Stimulated activated naive CD8-positive, alpha-beta T cell treated with anti-CD3 and anti-CD28 coated beads, Interleukin-15, amount 100 ng/mL, for 72 hours (primary cell): ENCODE measurements around the gene LRRC26.
A peak's percentile ranks its signal among the peaks of the same experiment; 100 is the strongest.

Source experiments
- ATAC-seq: fragments of 150-1000 bp; cut with Tn5 transposase; 2 replicates; pipeline ENCODE4 v1.10.0; 2021; ENCODE audit warnings: mild to moderate bottlenecking, moderate library complexity
- DNase-seq, 2 donors: peaks; one replicate each; pipeline ENCODE4 v3.0.0; 2021 to 2022
- H3K27ac Mint-ChIP-seq, 2 donors: one replicate each; pipeline ENCODE4 v1.8.0; 2022; ENCODE audit warnings: mild to moderate bottlenecking in 2 of 2, mixed read lengths in 2 of 2, moderate library complexity in 2 of 2
- H3K27me3 Mint-ChIP-seq: one replicate; pipeline ENCODE4 v1.8.0; 2022; ENCODE audit warnings: mixed read lengths
- H3K4me1 Mint-ChIP-seq: one replicate; pipeline ENCODE4 v1.8.0; 2022; ENCODE audit warnings: mild to moderate bottlenecking, mixed read lengths
- H3K4me3 Mint-ChIP-seq, 2 donors: one replicate each; pipeline ENCODE4 v1.8.0; 2022; ENCODE audit warnings: mild to moderate bottlenecking in 2 of 2, mixed read lengths in 2 of 2, moderate library complexity in 1 of 2
- H3K9me3 Mint-ChIP-seq, 2 donors: one replicate each; pipeline ENCODE4 v1.8.0; 2022; ENCODE audit warnings: mixed read lengths in 2 of 2

LRRC26 gene

GRCh38 chr9:137178939-137179630, 9.2 kb upstream of the LRRC26 start:
- Mint-ChIP-seq H3K4me3 (no peak overlapping the region), H3K4me1 (peaks cover 20% of the 10 kb centered on the region), H3K9me3 (no peaks in the 10 kb centered on the region), H3K27me3 (peaks cover 9% of the 10 kb centered on the region), H3K27ac (peak overlapping the region in 1 of 2 donors; percentile 42)
- DNase-seq = no peak
- ATAC-seq = no peak

- Mint-ChIP-seq H3K4me3 (no peak overlapping the region), H3K4me1 (peaks cover 22% of the 10 kb centered on the region), H3K27ac (peak overlapping the region in 1 of 2 donors; percentile 78), H3K9me3 (no peaks in the 10 kb centered on the region), H3K27me3 (peaks cover 16% of the 10 kb centered on the region)
- ATAC-seq (no peak), DNase-seq (no peak)
Observed at GRCh38 chr9:137178201-137178938, 8.5 kb upstream of the LRRC26 start.

- H3K4me3 Mint-ChIP-seq = no peak overlapping the region
- no peak overlapping the region for H3K27ac Mint-ChIP-seq
- DNase-seq = no peak
- H3K9me3 Mint-ChIP-seq = no peaks in the 10 kb centered on the region
- H3K27me3 Mint-ChIP-seq = peaks cover 34% of the 10 kb centered on the region
- peak; percentile 29 for ATAC-seq
- H3K4me1 Mint-ChIP-seq = peaks cover 26% of the 10 kb centered on the region
Observed at GRCh38 chr9:137176302-137177182, 6.7 kb upstream of the LRRC26 start.

DNA sequence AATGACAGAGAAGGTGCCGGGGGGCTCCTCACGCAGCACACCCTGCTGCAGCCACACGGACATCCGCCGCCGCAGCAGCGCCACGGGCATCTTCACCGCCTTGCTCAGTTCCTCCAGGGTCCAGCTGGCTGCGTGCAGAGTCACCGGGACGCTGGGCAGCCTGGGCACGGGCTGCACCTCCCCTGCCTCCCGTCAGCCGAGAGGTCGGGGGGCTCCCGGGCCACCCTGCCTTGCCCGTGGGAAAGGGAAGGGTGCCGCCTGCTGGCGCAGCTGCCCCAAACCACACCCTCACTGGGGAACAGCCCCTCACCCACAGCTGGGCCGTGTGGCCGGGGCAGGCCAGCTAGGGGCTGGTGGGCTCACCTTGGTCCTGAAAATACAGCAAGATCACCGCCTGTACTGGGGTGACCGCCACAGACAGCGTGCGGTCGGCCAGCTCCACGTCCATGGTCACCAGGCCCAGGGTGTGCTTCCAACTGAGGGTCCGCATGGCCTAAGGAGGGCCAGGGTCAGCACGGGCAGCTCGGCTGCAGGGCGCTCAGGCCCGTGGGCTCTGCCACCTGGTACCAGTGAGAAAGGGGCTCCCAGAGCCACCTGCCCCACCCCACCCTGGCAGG, 5.6 kb upstream of the LRRC26 start:
- Mint-ChIP-seq H3K9me3 (no peaks in the 10 kb centered on the region), H3K4me1 (peaks cover 26% of the 10 kb centered on the region), H3K4me3 (no peak overlapping the region), H3K27me3 (peaks cover 45% of the 10 kb centered on the region), H3K27ac (no peak overlapping the region)
- ATAC-seq = no peak
- DNase-seq = no peak

GRCh38 chr9:137174722-137175293, 5.0 kb upstream of the LRRC26 start:
- Mint-ChIP-seq H3K27me3 (peaks cover 51% of the 10 kb centered on the region), H3K27ac (no peak overlapping the region), H3K4me1 (peaks cover 26% of the 10 kb centered on the region), H3K4me3 (no peak overlapping the region), H3K9me3 (no peaks in the 10 kb centered on the region)
- ATAC-seq (peak; percentile 31), DNase-seq (no peak)

- DNase-seq (no peak), ATAC-seq (no peak)
- Mint-ChIP-seq H3K27ac (no peak overlapping the region), H3K27me3 (peaks cover 56% of the 10 kb centered on the region), H3K9me3 (no peaks in the 10 kb centered on the region), H3K4me3 (no peak overlapping the region), H3K4me1 (peaks cover 28% of the 10 kb centered on the region)
Observed at GRCh38 chr9:137173796-137174664, 4.2 kb upstream of the LRRC26 start.

GRCh38 chr9:137172901-137173795, 3.3 kb upstream of the LRRC26 start:
- ATAC-seq (no peak), DNase-seq (no peak)
- Mint-ChIP-seq H3K4me1 (peaks cover 34% of the 10 kb centered on the region), H3K4me3 (no peak overlapping the region), H3K27me3 (peaks cover 64% of the 10 kb centered on the region), H3K9me3 (no peaks in the 10 kb centered on the region), H3K27ac (no peak overlapping the region)

GRCh38 chr9:137171149-137171900, 1.5 kb upstream of the LRRC26 start:
- Mint-ChIP-seq H3K4me1 (peaks cover 34% of the 10 kb centered on the region), H3K9me3 (no peaks in the 10 kb centered on the region), H3K27ac (no peak overlapping the region), H3K4me3 (no peak overlapping the region), H3K27me3 (peaks cover 72% of the 10 kb centered on the region)
- no peak for ATAC-seq
- no peak for DNase-seq

- Mint-ChIP-seq H3K4me1 (peaks cover 32% of the 10 kb centered on the region), H3K27ac (no peak overlapping the region), H3K4me3 (no peak overlapping the region), H3K9me3 (no peaks in the 10 kb centered on the region), H3K27me3 (peaks cover 76% of the 10 kb centered on the region)
- ATAC-seq (no peak), DNase-seq (no peak)
Observed at GRCh38 chr9:137170486-137171148, 766 bp upstream of the LRRC26 start.

GRCh38 chr9:137168904-137169856, 671 bp downstream of the LRRC26 start:
- DNase-seq (no peak), ATAC-seq (peak; percentile 19)
- H3K9me3 Mint-ChIP-seq = no peaks in the 10 kb centered on the region

GRCh38 chr9:137168573-137168903, 1.3 kb downstream of the LRRC26 start:
- Mint-ChIP-seq H3K27ac (no peak overlapping the region), H3K9me3 (no peaks in the 10 kb centered on the region), H3K4me1 (peaks cover 13% of the 10 kb centered on the region), H3K4me3 (peak overlapping the region in 1 of 2 donors; percentile 62), H3K27me3 (peaks cover 85% of the 10 kb centered on the region)
- no peak for DNase-seq
- ATAC-seq = peak; percentile 24

More at GRCh38 chr9:137168904-137169856, 671 bp downstream of the LRRC26 start:
- Mint-ChIP-seq H3K4me3 (peak overlapping the region; percentile 72 to 77), H3K27me3 (peaks cover 84% of the 10 kb centered on the region), H3K27ac (no peak overlapping the region), H3K4me1 (peaks cover 17% of the 10 kb centered on the region)
